ENCODE results near the gene RYR1.

DNA sequence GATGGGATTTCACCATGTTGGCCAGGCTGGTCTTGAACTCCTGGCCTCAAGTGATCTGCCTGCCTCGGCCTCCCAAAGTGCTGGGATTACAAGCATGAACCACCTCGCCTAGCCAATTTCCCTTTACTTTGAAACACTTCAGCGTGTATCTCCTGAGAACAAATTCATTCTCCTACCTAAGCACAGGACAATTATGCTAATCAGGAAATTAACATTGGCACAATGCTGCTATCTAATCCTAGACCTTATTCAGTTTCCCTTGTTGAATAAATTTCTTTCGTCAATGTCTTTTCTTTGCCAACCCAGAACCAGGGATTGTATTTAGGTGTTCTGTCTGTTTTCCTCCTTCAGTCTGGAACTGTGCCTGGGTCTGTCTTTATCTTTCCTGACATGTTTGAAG is 116.5 kb downstream of the RYR1 start:
- no peak for TF ChIP-seq CTCF (IDR thresholded peaks at IDR 0.05)
- no peak for TF ChIP-seq EZH2 (IDR thresholded peaks at IDR 0.05; ENCODE audit: borderline replicate concordance, insufficient read depth, low read depth, low read length, poor library complexity, severe bottlenecking)

Data from B cell (primary cell).